NCI-H82 (cell line): ENCODE results near the gene FAM107A.

ENCODE experiments used
- DNase-seq: peaks from one replicate; lab custom pipeline; 2025; lab: John Stamatoyannopoulos, UW

Gene FAM107A

GRCh38 chr3:58577269-58577821, at the start of gene FAM107A:
TSS of gene FAM107A (minus strand) at chr3:58577391. CDS start at chr3:58569860, 7,531 bp downstream.
- peak; percentile 17 for DNase-seq

DNA sequence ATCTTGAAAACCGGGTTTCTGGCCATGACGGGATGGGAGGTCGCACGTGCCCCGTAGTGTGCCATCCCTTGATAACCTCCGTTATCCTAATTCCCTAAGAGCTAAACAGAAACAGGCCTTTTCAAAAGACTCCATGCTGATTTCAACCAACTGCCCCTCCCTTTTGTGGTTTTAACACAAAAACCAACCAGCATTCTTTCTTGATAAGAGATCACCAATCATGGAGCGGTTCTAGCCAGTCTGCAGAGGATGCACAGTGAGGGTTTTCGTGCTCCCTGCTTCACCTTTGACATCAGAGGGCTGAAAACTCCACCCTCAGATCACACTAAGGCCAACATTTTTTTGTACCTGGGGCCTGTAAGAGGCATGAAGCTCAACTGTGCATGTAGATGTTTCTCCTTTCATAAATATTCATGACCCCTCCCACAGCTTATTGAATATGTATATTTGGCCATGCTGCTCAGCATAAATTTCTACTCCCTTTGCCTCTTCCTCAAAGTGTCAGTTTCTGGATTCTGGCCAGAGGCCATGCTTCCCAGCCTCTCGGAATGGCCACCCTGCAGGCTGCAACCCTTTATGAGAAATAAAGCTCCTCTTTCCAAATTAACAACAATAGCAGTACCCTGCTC, 48.1 kb upstream of the FAM107A start:
- DNase-seq: no peak

GRCh38 chr3:58624550-58624949, 47.4 kb upstream of the FAM107A start:
- no peak for DNase-seq

DNA sequence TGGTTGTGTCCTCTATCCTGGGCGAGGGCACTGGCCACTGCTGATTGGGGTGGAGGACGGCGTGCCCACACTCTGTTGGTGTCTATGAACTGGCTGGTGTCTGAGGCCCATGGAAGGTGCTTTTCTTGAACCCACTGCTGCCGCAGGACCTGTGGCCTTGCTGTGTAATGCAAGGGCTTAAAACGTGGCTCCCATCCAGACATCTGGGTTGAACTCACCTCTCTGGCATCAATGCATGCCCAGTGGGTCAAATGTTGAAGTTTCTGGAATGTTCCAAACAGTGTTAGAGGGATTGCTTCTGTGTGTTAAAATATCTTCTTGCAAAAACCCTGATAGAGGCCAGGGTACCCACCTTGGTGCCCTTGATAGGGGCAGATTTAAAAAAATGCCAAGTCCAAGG, 46.8 kb upstream of the FAM107A start:
- no peak for DNase-seq

DNA sequence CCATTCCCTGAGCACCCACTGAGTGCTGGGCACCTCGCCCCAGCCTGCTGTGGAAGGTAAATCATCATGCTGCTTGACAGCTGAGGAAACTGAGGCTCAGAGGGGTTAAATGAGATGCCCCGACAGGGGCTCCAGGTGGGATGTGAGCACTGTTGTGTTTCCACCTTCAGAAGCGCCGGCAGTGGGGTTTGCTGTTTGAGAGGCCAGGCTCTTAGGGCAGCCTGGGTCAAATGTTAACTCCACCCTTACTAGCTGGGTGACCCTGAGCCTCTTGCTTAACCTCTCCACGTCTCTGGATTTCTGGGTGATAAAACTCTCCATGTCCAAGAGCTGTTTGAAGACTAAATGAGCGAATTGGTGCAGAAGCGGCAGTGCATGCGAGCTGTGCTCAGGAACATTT, 46.3 kb upstream of the FAM107A start:
- DNase-seq: no peak

DNA sequence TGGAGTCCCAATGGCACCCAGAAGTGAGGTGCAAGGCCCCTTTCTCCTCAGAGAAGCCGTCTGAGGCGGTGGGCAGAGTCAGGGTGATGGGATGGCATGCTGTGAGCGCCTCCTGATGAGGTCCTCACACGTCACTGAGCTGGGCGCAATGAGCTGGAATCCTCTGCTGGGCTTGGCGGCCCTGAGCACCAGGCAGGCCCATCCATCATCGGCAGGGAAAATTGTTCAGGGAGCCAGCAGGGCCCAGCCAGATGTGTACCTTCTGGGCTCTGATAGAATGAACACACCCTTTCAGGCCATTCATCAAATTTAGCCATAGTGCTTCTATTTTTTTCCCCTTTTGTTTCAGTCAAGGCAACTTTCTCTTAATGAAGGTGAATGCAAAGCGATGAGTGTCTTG, 45.7 kb upstream of the FAM107A start:
- no peak for DNase-seq

- no peak for DNase-seq
These were observed 45.2 kb upstream of the FAM107A start for GRCh38 chr3:58622436-58622835.

DNA sequence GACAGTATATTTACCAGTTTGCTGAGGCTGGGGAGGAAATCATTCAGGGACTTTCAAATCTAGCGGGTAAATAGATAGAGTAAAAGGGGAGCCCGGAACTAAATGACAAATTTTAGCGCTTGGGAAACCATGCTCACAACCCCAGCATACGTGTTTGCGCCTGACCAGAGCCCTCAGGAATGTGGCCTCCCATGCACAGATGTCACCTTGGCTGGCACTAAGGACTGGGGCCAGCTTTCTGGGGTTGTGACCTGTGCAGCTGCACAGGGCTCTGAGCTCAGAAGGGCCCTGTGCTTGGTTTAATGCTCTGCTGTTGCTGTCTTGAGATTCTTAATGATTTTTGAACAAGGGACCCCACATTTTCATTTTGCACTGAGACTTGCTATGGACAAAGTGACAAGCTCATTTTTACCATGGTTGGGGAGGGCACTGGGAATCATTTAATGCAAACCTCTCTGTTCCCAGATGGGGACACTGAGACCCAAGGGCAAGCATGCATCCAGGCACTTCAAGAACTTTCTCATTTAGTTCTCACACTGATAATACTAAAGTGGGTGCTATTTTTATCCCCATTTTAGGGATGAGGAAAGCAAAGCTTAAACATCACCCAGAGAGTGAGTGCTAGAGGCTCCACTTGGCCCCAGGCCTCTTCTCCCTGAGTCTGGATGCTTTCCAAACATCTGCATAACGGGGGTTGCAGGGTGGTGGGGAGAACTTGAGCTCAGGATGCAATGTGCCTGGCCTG, 44.1 kb upstream of the FAM107A start:
- no peak for DNase-seq

- DNase-seq: no peak
These were observed 43.2 kb upstream of the FAM107A start for GRCh38 chr3:58620421-58620820.

DNA sequence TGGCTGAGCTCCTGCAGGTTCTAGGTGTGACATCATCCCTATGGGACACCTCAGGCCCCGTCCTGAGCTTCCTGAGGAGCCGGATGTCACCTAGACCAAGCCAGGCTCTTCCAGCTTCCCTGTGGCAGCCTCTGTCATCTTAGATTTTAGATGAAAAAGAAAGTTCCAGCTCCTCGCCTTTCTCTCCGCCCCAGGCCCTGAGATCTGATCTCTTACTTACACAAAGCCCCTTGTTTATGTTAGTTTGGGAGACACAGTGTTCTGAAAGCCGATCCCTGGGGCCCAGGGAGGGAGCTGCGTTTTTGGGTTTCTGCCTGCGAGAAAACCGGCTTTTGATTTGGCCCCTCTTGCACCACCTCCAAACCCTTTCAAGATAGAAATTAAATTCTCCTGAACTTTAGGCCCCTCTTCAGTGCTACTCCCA, 40.2 kb upstream of the FAM107A start:
- DNase-seq: no peak

GRCh38 chr3:58613236-58614132, 36.3 kb upstream of the FAM107A start:
- no peak for DNase-seq

GRCh38 chr3:58612830-58613229, 35.6 kb upstream of the FAM107A start:
- DNase-seq: no peak

DNA sequence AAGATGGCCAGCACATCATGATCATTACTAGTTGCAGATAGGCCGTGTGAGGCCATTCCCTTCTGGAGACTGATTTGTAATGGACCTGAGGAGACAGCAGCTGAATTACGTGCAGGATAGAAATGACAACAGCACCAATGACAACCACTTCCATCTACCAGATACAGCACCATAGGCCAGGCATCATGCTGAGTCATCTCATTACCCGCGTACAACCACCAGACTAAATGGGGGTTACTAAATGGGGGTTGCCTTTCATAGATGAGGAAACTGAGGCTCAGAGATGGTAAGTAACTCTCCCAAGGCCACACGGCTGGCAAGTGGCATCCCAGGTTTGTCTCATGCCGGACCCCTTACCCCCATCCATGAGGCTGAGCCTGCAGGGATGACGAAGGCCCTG, 32.8 kb upstream of the FAM107A start:
- no peak for DNase-seq

GRCh38 chr3:58608648-58609047, 31.5 kb upstream of the FAM107A start:
- no peak for DNase-seq

DNA sequence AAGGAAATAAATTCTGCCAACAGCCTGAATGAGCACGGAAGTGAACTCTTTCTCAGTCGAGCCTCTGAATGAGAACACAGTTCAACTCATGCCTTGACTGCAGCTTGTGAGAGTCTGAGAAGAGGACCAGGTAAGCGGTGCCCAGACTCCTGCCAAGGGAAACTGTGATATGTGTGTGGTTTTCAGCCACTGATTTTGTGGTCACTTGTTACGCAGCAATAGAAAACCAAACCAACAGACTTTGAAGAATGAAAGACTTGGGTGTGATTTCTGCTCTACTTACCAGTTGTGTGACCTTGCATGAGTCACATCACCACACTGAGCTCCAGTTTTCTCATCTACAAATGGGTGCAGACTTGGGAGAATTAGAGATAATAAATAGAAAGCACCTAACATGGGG, 30.6 kb upstream of the FAM107A start:
- DNase-seq: no peak

DNA sequence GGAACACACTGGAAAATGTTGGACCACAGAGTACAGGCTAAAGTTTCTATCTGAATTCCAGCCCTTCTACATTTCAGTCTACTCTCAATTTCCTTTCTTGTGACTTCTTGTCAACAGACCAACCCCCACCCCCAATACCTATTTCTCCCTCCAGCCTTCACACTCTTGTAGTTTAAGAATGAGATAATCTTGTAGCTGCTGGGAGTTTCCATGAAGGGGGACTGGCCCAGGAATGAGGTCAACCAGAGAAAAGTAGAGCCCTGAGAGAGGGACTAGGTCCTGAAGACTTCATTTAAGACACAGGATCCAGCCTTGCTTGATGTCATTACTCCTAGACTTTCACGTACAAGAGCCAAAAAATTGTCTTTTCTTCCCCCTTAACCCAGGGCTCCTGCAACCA, 29.5 kb upstream of the FAM107A start:
- no peak for DNase-seq

GRCh38 chr3:58604031-58604430, 26.8 kb upstream of the FAM107A start:
- no peak for DNase-seq

- DNase-seq: no peak
These were observed 26.4 kb upstream of the FAM107A start for GRCh38 chr3:58603606-58604005.

DNA sequence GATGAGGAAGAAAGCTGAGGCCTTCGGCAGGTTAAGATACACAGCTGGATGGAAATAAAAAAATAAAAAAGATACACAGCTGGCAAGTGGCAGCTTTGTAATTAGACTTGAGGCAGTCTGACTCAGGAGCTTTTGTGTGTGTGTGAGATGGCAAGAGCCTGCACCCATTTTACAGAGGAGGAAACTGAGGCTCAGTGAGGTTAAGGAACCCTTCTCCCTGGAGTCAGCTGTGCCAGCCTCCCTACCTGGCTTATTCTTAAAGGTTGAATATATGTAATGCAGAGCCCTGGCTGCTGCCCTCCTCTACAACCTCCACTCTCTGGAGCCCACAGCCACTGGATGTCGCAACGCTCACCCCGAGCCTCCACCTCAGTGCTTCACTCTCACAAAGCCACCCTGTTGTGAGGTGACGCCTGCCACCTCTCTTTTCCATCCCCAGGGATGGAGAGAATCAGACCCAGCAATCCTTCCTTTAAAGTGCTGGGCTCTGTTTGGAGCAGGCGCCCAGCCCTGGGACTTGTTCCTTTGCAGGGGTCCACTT, 20.6 kb upstream of the FAM107A start:
- no peak for DNase-seq

- DNase-seq: no peak
These were observed 19.8 kb upstream of the FAM107A start for GRCh38 chr3:58596834-58597518.

- no peak for DNase-seq
These were observed 16.9 kb upstream of the FAM107A start for GRCh38 chr3:58594117-58594516.
